GM12801 (cell line): ENCODE measurements around the gene AJAP1.

Experiments used
- TF ChIP-seq, protein P1 (sequence below): IDR thresholded peaks from one replicate; pipeline ENCODE4 v1.5.1; 2011; ENCODE audit warnings: control low read depth; ENCODE audit not compliant: insufficient read length; ENCODE audit errors: extremely low read depth

Gene AJAP1

DNA sequence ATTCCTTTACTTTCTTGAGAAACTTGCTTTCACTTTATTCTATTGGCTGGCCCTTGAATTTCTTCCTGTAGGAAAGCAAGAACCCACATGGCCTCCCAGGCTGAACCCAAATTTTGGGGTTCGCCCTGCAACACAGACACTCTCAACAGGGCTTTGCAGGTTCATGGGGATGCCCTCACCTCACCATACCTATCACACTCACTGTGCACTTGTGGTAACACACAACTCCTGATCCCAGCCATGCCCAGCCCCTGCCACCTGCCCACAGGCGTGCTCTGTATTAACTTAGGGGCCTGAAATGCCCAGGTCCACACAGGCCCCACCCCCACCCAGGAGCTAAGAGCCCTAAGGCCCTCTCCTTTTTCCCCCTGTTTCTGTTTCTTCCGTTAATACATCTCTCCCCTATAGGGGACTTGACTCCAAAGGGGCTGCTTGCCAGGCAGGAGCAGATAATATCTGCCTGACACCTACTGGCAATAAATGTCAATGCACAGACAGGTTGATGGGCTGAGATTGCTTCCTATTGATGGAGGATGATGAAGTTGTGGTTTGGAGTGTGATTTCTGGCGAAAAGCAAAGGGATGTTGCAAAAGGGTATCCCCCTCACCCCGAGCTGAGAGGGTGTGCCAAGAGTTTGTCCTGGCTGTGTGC is 171.5 kb downstream of the AJAP1 start:
- TF ChIP-seq, protein P1, sequence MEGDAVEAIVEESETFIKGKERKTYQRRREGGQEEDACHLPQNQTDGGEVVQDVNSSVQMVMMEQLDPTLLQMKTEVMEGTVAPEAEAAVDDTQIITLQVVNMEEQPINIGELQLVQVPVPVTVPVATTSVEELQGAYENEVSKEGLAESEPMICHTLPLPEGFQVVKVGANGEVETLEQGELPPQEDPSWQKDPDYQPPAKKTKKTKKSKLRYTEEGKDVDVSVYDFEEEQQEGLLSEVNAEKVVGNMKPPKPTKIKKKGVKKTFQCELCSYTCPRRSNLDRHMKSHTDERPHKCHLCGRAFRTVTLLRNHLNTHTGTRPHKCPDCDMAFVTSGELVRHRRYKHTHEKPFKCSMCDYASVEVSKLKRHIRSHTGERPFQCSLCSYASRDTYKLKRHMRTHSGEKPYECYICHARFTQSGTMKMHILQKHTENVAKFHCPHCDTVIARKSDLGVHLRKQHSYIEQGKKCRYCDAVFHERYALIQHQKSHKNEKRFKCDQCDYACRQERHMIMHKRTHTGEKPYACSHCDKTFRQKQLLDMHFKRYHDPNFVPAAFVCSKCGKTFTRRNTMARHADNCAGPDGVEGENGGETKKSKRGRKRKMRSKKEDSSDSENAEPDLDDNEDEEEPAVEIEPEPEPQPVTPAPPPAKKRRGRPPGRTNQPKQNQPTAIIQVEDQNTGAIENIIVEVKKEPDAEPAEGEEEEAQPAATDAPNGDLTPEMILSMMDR: no peak

DNA sequence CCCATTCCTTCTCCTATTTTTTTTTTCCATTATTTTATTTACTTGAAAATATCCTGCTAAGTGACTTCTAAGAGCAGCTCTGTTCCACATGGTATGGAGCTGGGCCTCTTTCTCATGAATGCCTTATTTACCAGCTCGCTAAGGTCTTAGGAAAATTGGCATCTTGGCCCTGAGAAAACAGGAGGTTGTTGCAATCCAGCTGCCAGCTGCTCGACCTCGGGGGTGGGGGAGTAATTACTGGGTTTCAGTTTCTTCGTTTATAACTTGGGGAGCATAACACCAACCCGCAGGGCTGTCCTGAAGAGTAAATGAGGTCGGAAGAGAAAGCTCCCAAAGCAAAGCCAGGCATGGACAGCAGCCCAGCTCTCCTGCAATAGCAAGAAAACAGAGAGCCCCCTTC is 176.3 kb downstream of the AJAP1 start:
- TF ChIP-seq, protein P1: no peak

GRCh38 chr1:4836574-4836973 is 182.2 kb downstream of the AJAP1 start:
- TF ChIP-seq, protein P1: no peak

GRCh38 chr1:4837031-4837600 is 182.7 kb downstream of the AJAP1 start:
- TF ChIP-seq, protein P1: no peak

DNA sequence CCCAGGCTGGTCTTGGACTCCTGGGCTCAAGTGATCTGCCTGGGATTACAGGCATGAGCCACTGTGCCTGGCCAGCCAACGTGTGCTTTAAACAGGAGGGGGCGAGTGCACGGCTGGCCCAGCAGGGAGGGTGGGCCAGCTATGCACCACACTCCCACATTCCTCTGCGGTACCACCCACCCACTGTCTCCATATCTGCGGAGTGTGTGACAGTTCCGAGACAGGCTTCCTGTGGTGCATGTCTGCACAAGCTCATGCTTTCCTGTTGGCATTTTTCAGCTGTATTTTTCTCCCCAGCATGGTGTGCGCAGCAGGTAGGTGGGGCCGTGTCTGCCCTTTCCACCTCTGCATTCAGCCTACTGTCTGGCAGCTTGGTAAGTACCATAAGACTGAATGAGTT is 183.3 kb downstream of the AJAP1 start:
- TF ChIP-seq, protein P1: no peak

GRCh38 chr1:4838231-4838630 is 183.8 kb downstream of the AJAP1 start:
- TF ChIP-seq, protein P1: no peak
